Astrocyte of the hippocampus (primary cell): ENCODE data around the gene GPBAR1.

ENCODE experiments used
- DNase-seq: peaks from one replicate; pipeline ENCODE4 v3.0.0; 2011; ENCODE audit warnings: low read depth, low spot score

GPBAR1 gene

GRCh38 chr2:218260742-218261422 lies at the start of gene GPBAR1:
Gene GPBAR1, plus strand, starts transcription at chr2:218261015. Its CDS starts 1,710 bp downstream, at chr2:218262725.
- DNase-seq: peak; percentile 36

GRCh38 chr2:218214116-218214515 lies 46.7 kb upstream of the GPBAR1 start:
- DNase-seq: no peak

DNA sequence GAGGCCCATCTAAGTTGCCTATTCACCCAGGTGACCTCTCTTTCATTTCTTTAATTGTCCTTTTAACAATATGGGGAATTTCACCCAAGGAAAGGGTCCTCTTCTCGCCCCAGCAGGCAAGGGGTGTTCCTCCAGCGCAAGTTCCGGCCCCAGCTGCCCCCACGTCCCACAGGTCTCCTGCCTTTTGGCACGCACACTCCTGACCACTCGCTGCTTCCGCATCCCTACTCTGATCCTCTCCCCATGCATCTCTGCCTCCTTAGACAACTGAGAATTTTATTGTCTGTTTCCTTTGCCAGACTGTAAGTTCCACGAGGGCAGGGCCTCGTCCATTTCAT lies 44.5 kb upstream of the GPBAR1 start:
- no peak for DNase-seq

DNA sequence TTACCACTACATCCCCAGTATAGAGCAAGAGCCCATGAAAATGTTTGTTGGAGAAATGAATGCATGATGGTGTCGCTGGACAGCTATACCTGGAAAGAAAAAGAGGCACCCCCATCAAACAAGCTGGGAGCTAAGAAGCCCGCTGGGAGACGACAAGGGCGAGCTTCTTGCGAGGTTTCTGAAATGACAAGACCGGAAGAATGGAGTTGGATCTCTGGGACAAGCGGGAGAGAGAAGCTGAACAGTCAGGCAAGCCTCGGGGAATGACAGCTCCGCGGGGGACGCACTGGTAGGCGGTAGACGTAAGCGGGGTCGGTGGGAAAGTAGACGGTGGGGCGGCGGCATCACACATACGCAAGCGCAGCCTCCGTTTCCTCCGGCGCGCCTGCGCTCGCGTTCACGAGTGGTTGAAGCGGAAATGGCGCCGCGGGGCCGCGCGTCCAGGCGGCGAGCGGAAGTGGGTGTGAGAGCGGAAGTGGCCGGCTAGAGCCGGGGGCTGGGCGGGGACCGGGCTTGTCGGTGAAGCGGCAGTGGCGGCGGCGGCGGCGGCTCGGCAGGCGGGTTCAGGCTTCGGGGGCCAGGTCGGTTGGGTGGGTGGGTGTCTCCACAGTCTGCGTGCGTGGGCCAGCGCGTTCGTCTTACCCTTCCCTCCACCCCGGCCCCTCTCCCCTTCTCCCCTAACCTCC lies 44.0 kb upstream of the GPBAR1 start, which contains the start of gene ARPC2:
Gene ARPC2 (plus strand): TSS at position 516 of the 686 bp plus-strand sequence. CDS start 282 bp downstream, outside the sequence.
- DNase-seq: peak; percentile 99

DNA sequence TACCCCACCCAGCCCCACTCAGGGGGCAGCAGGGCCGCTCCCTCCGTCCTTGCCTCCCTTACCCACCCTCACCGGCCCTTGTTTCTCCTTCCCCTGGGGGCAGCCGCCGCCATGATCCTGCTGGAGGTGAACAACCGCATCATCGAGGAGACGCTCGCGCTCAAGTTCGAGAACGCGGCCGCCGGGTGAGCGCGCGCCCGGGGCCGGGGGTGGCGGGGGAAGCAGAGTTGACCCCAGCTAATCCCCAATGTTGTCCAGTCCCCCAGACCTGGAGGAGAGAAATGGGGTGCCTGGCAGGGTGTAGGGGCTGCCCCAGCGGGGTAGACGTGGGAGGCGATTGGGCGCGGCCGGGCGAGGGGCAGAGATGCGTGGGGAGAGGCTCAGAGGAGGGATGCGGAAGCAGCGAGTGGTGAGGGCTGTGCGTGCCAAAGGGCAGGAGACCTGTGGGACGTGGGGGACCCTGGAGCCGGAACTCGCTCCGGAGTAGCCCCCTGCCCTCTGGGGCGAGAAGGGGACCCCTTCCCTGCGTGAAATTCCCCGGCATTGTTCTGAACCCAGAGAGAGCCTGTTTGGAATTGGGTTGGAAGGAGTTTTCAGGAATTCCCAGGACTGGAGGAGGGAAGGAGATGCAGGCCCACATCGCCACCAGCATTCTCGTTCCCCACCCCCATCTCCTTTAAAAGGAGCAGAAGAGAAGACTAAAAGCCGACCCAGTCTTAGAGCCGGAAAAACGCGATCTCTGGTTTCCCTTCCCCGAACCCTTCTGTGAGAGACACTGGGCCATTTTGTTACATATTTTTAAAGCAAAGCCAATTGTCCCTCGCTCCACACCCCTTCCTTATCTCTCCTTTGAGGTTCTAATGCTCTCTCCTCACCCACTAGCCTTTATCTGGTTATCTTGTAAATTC lies 43.2 kb upstream of the GPBAR1 start:
- DNase-seq: peak; percentile 61

DNA sequence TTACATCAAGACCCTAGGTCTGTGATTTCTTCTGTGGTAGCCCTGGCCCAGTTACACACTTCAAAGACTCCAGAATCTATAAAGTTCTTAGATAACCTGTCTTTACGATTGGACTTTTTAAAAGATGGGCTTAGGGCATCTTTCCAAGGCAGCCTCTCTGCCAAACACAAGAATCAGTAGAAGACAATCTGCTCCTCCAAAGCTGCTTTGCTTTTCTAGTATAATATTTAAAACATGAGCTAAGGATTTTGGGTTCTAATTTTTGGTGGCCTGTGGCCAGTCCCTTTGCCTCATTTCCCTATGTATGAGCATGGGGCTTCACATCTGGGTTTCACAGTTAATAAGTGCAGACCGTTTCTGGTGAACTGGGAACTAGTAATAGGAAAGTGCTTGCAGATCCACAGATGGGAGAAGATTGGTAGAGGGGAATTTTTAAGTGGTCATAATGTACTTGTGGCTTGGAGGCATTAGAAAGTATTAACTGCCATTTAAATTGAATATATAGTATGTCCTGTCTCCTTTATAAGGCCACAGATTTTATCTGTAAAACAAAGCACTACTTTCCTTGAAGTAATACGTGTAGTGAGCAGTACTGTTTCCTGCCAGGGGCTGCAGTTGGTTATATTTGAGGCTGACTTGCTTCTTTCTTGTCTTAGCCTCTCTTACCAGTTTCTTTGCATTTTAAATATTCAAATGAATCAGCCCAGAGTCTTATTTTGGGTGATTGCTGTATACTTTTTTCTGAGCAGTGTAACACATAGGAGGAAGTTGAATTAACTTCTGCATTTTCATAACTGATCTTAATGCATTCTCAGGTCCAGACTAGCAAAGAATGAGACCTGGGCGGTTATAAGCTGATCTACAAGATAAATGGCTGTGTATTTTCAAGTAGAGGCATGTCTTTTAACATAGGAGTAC lies 42.3 kb upstream of the GPBAR1 start:
- peak; percentile 9 for DNase-seq

- DNase-seq: no peak
Observed at GRCh38 chr2:218219934-218220333, 40.9 kb upstream of the GPBAR1 start.

DNA sequence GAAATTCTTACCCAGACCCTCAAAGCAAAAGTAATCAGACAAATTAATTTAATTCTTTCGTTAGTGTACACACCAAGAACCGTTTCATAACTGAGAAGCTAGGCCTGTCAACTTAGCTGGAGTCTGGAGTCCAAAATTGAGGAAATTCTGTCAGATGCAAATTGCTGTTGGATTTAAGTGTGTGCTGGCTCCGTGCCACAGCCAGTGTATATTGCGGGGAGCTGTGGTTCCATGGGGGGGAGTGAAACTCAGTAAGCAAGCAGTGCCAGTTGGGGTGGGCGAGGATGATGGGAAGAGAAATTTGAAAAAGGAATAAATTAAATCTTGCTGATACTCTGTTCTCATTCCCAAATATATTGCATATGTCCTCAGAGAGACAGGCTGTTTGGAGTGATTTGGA lies 39.8 kb upstream of the GPBAR1 start:
- DNase-seq: no peak

DNA sequence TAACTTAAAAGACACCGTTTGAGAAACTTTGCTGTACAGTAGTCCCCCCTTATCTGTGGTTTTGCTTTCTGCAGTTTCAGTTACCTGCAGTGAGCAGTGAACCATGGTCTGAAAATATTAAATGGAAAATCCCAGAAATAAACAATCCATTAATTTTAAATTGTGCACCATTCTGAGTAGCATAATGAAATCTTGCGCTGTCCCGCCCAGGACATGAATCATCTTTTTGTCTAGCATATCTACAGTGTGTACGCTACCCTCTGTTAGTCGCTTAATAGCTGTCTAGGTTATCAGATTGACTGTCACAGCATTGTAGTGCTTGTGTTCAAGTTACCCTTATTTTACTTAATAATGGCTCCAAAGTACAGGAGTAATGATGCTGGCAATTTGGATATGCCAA lies 37.8 kb upstream of the GPBAR1 start:
- DNase-seq: no peak

DNA sequence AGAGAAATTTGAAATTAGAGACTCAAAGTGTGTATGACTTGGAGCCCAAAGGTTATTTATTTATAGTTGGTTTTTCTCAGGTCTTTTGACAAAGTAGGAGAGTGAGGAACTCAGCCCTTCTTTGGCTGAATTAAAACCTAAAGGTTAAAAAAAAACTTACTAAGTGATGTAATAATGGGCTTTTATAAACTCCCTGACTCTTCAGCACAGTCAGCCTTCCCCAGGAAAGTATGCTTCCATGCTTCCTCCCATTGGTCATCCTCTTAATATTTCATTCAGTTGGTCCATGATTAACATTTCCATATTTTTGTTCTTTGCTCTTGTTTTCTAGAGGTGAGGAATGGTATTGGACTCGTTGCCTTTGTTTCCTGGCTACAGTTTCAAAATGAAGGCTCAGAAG lies 36.6 kb upstream of the GPBAR1 start:
- DNase-seq: no peak

DNA sequence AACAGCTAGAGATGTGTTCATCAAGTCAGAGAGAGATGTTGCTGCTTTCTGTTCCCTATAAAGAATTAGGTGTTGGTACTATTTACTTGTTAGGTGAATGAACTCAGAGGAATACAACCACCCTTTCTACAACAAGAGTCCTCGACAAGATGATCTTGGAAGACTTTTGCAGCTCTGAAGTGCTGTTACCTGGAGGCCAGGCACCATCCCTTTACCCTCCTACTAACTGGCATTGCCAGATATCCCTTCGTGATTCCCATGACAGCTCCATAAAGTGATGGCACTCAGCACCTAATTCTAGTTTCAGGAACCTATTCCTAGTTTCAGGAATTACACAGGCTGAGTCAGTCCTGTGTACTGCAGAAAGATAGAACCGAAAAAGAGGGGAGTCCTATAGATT lies 33.9 kb upstream of the GPBAR1 start:
- DNase-seq: no peak

GRCh38 chr2:218228366-218229090 lies 32.3 kb upstream of the GPBAR1 start:
- peak; percentile 7 for DNase-seq

DNA sequence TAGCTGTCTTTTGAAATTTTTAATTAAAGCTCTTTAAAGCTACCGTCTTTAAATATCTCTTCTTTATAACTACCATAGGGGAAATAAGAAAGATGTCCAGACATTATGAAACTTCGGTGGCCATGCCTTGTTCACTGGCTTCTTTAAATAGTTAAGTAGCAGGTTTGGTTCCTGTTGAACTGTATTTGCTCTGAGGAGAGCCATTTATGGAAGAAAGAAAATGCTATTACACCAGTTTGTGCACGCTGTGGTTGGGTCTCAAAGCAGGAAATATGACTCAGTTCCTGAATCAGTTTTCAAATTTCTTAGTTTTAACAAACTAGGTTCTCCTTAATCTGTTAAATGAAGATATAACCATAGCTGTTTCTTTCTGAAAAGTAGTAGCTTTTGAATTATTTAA lies 31.6 kb upstream of the GPBAR1 start:
- peak; percentile 80 for DNase-seq

DNA sequence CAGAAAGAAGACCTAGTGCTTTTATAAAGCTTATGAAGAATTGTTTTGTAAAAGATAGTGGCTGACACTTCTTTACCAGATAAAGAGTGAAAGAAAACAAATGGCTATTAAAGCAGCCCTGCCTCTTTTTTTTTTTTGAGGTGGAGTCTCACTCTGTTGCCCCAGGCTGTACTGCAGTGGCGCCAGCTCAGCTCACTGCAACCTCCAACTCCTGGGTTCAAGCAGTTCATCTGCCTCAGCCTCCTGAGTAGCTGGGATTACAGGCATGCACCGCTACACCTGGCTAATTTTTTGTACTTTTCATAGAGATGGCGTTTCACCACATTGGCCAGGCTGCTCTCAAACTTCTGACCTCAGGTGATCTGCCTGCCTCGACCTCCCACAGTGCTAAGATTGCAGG lies 31.0 kb upstream of the GPBAR1 start:
- DNase-seq: peak; percentile 24

- peak; percentile 27 for DNase-seq
Observed at GRCh38 chr2:218230882-218231281, 29.9 kb upstream of the GPBAR1 start.

- DNase-seq: no peak
Observed at GRCh38 chr2:218233543-218233942, 27.3 kb upstream of the GPBAR1 start.

GRCh38 chr2:218234521-218234920 lies 26.3 kb upstream of the GPBAR1 start:
- DNase-seq: no peak

DNA sequence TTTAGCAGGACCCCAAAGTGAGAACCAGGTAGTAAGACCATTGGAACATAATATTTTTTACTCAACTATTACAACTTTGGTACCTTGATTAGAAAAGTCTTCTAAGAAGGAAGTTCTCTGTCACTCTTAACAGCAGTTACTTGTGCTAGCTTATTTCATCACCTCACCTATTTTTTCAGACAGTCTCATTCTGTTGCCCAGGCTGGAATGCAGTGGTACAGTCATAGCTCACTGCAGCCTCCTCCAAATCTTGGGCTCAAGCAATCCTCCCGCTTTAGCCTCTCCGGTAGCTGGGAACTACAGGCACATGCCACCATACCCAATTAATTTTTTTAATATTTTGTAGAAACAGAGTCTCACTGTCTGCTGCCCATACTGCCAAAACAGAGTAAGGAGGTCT lies 25.8 kb upstream of the GPBAR1 start:
- no peak for DNase-seq

DNA sequence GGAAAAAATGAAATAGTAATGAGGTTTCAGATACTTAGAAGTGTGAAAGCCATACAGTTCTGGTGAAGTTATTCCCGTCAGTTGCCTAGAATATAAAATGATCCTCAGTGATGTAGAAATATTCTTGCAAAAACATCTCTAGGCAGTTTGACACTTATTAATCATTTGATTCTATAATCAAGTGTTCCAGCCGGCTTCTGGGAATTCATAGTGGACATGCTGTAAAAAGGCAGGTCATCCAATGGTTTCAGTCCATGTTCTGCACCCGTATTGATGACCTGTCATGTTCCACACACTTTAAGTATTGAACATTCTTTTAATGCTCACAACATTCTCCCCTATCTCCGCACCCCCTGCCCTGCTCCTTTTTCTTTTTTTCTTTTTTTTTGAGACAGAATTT lies 24.0 kb upstream of the GPBAR1 start:
- no peak for DNase-seq

DNA sequence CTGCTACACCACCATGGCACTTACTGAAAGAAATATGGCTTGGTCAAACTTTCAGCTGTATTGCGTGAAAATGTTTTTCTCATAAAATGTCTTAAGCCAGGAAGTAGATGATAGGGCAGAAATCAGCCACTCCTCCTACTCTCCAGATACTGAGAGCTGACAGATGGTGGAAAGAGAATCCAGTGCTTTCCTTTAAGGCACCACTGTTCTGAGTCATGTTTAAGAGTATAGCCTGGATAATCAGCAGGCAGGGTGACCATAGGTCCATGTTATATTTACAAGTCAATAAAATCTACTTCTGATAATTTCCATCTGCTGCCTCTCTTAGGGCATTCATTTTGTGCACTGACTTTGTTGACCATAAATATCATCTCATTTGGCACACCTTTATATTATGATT lies 21.9 kb upstream of the GPBAR1 start:
- DNase-seq: no peak

GRCh38 chr2:218244204-218244603 lies 16.6 kb upstream of the GPBAR1 start:
- DNase-seq: no peak
